Measurements from ENCODE around the gene IGSF21. TPM values are rescaled to one million over a fixed set of nuclear protein-coding genes. Genes with fewer than 3 reads are reported as not detected.

Gene IGSF21
- total and polyA plus RNA-seq, 11 donors = 0.54 to 2.2 (median 0.94) TPM; not detected in 1

DNA sequence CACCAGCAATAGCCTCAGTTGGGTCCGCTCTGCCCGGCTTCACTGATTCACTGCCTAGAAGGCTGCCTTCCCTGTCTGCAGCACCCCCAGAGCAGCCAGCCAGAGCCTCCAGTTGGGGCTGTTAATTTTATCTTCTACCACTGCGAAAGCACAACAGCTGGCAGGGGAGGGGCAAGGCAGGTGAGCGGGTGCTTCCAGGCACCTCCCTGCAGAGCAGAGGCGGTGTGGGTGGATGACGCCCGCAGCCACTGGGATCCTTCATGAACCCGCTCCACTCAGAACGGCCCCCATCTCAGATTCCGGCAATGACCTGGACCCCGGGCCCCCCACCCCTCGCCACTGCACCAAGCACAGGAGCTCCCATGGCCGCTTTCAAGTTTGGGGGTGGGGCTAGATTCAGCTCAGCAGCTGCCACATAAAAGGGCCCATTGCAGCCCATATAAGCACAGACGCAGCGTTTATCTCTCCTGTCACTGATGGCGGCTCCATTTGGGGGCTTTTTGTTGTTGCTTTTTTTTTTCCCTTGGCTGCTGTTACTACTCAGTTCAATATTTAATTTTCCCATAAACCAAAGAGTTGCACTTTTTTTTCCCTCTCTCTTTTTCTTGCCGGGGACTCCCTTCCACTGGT is 245.2 kb downstream of the IGSF21 start:
- ATAC-seq = no peak
- no peak for DNase-seq
- H3K4me3 ChIP-seq = no peak overlapping the region
- no peak overlapping the region for H3K27ac ChIP-seq
- H3K27me3 ChIP-seq = peaks cover 0 to 53% (median 15%) of the 10 kb centered on the region in 9 donors
- TF ChIP-seq POLR2A (IDR thresholded peaks at IDR 0.05) = no peak
- TF ChIP-seq, protein P1, sequence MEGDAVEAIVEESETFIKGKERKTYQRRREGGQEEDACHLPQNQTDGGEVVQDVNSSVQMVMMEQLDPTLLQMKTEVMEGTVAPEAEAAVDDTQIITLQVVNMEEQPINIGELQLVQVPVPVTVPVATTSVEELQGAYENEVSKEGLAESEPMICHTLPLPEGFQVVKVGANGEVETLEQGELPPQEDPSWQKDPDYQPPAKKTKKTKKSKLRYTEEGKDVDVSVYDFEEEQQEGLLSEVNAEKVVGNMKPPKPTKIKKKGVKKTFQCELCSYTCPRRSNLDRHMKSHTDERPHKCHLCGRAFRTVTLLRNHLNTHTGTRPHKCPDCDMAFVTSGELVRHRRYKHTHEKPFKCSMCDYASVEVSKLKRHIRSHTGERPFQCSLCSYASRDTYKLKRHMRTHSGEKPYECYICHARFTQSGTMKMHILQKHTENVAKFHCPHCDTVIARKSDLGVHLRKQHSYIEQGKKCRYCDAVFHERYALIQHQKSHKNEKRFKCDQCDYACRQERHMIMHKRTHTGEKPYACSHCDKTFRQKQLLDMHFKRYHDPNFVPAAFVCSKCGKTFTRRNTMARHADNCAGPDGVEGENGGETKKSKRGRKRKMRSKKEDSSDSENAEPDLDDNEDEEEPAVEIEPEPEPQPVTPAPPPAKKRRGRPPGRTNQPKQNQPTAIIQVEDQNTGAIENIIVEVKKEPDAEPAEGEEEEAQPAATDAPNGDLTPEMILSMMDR (IDR thresholded peaks at IDR 0.05) = no peak
- no peaks in the 10 kb centered on the region for H3K4me1 ChIP-seq
- intact Hi-C loops (cut with DNase I) = no loop called here
- H3K36me3 ChIP-seq = no peaks in the 10 kb centered on the region
- WGBS, 4 donors = 28 to 57% (median 40%) methylated on average over 16 to 17 of the region's 17 CpGs
- no peaks in the 10 kb centered on the region for H3K9me3 ChIP-seq

- intact Hi-C loops (cut with DNase I) = no loop called here
- DNase-seq = no peak
- H3K27ac ChIP-seq = no peak overlapping the region
- peaks cover 0 to 51% (median 15%) of the 10 kb centered on the region in 9 donors for H3K27me3 ChIP-seq
- no peaks in the 10 kb centered on the region for H3K4me1 ChIP-seq
- ATAC-seq = no peak
- TF ChIP-seq POLR2A (IDR thresholded peaks at IDR 0.05) = no peak
- TF ChIP-seq, protein P1 (IDR thresholded peaks at IDR 0.05) = no peak
- H3K36me3 ChIP-seq = no peaks in the 10 kb centered on the region
- H3K4me3 ChIP-seq = no peak overlapping the region
- H3K9me3 ChIP-seq = no peaks in the 10 kb centered on the region
- 94 to 100% (median 100%) methylated on average over 1 of the region's 1 CpG for WGBS, 4 donors
Observed at GRCh38 chr1:18353528-18353927, 245.9 kb downstream of the IGSF21 start.

DNA sequence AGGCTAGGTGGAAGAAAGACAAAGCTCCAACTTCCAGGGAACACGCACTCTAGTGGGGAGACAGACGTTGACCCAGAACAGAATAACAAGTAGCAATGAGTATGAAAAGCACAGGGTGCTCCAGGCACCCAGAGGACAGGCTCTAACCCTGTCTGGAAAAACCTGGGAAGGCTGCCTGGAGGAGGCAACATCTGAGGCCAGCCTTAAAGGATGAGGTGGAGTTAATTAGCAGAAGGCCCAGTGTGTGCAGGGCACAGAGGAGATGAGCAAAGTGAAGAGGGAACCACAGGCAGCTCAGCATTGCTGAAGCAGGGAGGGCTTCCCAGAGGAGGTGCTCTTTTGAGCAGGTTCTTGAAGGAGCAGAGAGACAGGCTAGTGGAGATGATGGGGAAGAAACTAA is 246.4 kb downstream of the IGSF21 start:
- TF ChIP-seq, protein P1 (IDR thresholded peaks at IDR 0.05) = no peak
- TF ChIP-seq POLR2A (IDR thresholded peaks at IDR 0.05) = no peak
- Histone ChIP-seq H3K4me3 (no peak overlapping the region), H3K27me3 (peaks cover 0 to 53% (median 15%) of the 10 kb centered on the region in 9 donors), H3K4me1 (no peaks in the 10 kb centered on the region), H3K9me3 (no peaks in the 10 kb centered on the region), H3K27ac (no peak overlapping the region), H3K36me3 (no peaks in the 10 kb centered on the region)
- WGBS, 4 donors = 55 to 83% (median 68%) methylated on average over 2 of the region's 2 CpGs
- no peak for ATAC-seq
- intact Hi-C loops (cut with DNase I) = no loop called here
- no peak for DNase-seq

DNA sequence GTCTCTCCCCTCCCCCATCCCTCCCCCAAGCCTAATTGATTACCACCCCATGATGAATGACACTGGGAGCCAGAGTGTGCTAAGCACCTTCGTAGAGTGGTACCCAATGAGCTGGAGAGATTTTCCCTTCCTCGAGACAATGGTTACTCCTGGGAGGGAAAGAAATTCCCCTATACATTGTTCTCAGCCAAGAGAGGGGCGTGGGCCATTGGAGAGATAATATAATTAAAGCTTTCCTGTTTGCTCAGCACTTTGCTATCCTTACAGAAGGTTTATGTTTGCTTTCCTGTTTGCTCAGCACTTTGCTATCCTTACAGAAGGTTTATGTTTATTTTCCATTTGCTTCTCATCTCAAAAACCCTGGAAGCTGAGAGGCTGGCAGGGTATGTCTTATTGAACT is 247.0 kb downstream of the IGSF21 start:
- no peak overlapping the region for H3K4me3 ChIP-seq
- ATAC-seq = no peak
- no peaks in the 10 kb centered on the region for H3K4me1 ChIP-seq
- H3K36me3 ChIP-seq = no peaks in the 10 kb centered on the region
- peaks cover 0 to 51% (median 15%) of the 10 kb centered on the region in 9 donors for H3K27me3 ChIP-seq
- no peak for DNase-seq
- 19 to 29% (median 23%) methylated on average over 3 of the region's 3 CpGs for WGBS, 4 donors
- TF ChIP-seq, protein P1 (IDR thresholded peaks at IDR 0.05) = no peak
- no peak for TF ChIP-seq POLR2A (IDR thresholded peaks at IDR 0.05)
- intact Hi-C loops (cut with DNase I) = no loop called here
- H3K9me3 ChIP-seq = no peaks in the 10 kb centered on the region
- no peak overlapping the region for H3K27ac ChIP-seq
